NCI-H1092 (cell line): ENCODE measurements around the gene SLC26A4.

Source experiments
- DNase-seq: peaks from one replicate; lab custom pipeline; 2025; lab: John Stamatoyannopoulos, UW

The SLC26A4 gene

GRCh38 chr7:107754642-107755041 is 94.0 kb downstream of the SLC26A4 start:
- no peak for DNase-seq

- DNase-seq, result no peak
These were observed 98.0 kb downstream of the SLC26A4 start for GRCh38 chr7:107758667-107759066.

GRCh38 chr7:107767391-107767790 is 106.8 kb downstream of the SLC26A4 start:
- DNase-seq, result no peak
